Measurements from ENCODE around the gene CEP78. TPM values are rescaled to one million over a fixed set of nuclear protein-coding genes. Genes with fewer than 3 reads are reported as not detected.
"Not testable (repeated sequence)": the region's sequence is repeated elsewhere in the genome, so short reads cannot be mapped to it uniquely, and the experiment has no call there.

CEP78 gene
- total RNA-seq, 1 experiment from 2014 or later, result 28.0 TPM

GRCh38 chr9:78235256-78235761 lies 566 bp upstream of the CEP78 start:
- peak; percentile 13 for DNase-seq (ENCODE audit: low read depth)

DNA sequence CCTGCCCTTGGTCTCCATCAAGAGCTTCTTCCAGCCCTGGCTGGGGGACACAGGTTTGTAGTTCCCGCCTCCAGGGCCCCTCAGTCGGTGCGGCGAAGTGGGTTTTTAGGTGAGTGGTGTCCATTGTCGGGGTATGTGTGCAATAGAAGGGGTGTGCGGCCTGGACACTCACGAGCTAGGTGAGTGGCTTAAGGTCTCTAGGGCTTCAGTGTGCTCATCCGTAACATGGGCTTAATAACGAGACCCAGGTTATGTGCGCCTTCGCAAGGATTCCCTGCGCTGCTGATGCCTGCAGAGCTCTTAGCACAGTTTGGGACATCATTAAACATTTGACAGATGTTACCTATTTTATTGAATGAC lies 656 bp downstream of the CEP78 start:
- DNase-seq (ENCODE audit: low read depth), result no peak

DNA sequence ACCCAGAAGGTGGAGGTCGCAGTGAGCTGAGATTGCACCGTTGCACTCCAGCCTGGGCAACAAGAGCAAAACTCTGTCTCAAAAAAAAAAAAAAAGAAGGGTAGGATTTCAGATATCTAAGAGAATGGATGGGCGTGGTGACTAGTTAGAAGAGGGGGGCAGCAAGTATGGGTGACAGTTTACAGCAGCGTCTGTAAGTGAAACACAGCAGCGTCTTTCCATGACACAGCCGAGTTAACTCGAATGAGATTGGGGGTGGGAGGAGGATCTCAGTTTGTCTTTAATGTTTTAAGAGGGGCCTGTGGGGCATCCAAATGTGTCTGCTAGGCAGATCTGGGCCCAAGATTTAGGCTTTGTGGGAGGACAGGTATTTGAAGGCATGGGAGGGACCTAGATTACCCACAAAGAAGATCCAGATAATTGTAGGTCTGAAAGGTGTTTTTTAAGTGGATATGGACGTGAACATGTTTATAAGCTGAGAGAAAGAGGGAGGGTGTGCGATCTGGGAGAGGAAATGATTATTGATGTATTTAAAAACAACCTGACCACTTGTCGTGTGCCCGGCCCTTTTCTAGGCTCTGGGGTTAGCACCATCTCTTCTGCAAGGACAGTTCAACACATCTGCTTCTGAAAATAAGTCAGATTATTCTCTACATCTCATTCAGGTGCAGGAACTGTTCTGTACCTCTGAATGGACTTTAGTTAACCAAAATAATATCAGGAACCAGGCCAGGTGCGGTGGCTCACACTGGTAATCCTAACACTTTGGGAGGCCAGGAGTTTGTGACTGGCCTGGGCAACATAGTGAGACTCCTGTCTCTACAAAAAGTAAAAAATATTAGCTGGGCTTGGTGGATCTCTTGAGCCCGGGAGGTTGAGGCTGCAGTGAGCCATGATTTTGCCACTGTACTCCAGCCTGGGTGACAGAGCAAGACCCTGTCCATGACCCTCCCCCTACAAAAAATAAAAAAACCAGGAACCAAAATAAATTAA lies 2.5 kb downstream of the CEP78 start:
- no peak for DNase-seq (ENCODE audit: low read depth)

GRCh38 chr9:78239506-78239905 lies 3.6 kb downstream of the CEP78 start:
- no peak for DNase-seq (ENCODE audit: low read depth)

DNA sequence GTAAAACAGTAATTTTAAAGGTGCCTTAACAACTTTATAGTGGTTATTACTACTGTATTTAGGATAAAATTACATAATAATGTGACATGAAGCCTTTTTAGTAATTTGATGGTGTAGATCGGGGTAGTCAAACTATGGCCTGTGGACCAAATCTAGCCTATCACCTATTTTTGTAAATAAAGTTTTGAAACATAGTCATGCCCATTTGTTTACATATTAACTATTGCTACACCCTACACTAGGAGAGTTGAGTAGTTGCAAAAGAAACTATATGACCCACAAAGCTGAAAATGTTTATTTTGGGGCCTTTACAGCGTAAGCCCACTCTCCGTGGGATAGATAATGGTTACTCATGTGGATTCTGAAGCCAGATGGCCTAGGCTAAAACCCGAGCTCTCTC lies 6.2 kb downstream of the CEP78 start:
- no peak for DNase-seq (ENCODE audit: low read depth)

GRCh38 chr9:78243130-78243529 lies 7.3 kb downstream of the CEP78 start:
- DNase-seq (ENCODE audit: low read depth), result no peak

DNA sequence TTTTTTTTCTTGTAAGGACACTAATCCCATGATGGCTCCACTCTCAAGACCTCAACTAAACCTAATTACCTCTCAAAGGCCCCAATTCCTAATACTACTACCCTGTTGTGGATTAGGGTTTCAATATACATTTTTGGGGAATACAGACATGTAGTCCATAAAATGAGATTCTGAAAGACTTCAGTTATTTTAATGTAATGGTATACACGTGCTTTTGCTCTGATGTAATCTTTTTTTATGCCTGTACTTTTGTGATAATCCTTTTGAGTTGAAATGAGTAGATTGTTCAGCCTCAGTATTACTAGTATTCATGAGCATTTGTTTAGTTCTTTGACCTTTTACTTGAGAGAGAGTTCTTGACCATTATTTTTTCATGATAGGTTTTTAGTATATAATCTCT lies 9.5 kb downstream of the CEP78 start:
- no peak for DNase-seq (ENCODE audit: low read depth)

DNA sequence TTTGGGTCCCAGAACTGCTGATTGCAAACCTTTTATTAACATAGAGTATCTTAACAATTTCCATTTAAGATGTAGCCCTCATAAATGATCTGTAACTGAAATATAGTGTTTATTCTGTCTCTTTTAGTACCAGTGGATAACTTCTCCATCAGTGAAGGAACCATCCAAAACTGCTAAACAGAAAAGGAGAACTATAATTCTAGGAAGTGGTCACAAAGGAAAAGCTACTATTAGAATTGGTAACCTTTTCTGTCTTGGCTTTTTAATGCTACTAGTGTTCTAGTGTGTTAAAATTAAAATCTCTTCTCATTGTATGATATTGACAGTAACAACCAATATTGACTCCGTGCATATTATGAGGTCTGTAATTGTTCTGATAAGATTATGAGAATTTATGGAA lies 12.8 kb downstream of the CEP78 start:
- no peak for DNase-seq (ENCODE audit: low read depth)

GRCh38 chr9:78249542-78249941 lies 13.7 kb downstream of the CEP78 start:
- DNase-seq (ENCODE audit: low read depth), result no peak

- DNase-seq (ENCODE audit: low read depth), result no peak
Observed at GRCh38 chr9:78252616-78253015, 16.7 kb downstream of the CEP78 start.

DNA sequence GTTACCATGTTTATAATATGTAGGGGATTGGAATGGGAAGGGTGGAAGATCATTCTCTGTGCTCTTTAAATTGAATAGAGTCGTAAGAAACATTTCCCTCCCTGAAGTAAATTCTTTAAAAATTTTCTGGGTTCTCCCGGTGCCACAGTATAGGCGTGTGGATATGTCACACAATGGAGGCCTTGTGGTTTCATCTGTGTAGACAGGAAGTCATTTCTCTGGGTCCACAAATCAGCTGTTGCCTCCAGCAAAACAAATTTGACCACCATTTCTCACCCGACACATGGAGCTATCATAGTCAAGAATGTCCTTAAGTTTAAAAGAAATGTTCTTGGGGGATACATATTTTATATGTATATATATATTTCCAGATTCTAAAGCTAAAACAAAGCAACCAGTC lies 17.4 kb downstream of the CEP78 start:
- peak; percentile 14 for DNase-seq (ENCODE audit: low read depth)

GRCh38 chr9:78261403-78262001 lies 25.6 kb downstream of the CEP78 start:
- DNase-seq (ENCODE audit: low read depth), result peak; percentile 24

DNA sequence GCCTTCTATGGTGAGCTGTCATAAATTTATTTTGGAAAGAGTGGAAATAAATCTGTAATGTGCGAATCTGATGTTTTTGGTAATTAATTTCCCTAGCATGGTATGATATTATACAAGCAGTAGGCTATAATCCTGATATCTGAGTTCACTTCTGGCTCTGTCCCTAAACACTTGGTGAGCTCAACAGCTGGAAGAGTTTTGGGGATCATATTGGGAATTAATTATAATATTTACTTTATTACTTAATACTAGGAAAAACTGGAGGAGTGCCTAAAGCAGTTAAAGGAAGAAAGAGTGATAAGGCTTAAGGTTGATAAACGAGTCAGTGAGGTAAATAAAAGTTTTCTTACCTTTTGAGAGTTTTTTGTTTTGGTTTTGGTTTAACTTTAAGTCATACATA lies 26.8 kb downstream of the CEP78 start:
- no peak for DNase-seq (ENCODE audit: low read depth)

GRCh38 chr9:78267889-78268288 lies 32.0 kb downstream of the CEP78 start:
- DNase-seq (ENCODE audit: low read depth), result no peak

- DNase-seq (ENCODE audit: low read depth), result no peak
Observed at GRCh38 chr9:78269784-78270183, 33.9 kb downstream of the CEP78 start.

DNA sequence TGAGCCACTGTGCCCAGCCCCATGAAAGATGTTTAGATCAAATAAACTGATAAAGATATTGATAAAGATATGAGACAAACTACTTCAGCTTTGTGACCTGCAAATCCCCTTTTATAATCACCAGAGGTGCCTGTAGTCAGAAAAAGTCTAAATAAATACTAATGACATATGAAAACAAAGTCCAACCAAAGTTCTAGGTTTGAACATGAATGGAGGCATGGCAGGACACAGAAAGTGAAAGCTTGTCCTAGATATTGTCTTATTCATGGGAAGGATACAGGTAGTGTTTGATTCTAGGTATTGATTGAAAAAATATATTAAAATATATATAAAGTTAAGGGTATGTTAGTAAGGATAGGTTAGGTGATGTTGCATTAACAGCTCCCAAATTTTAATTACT lies 36.4 kb downstream of the CEP78 start:
- no peak for DNase-seq (ENCODE audit: low read depth)

- DNase-seq (ENCODE audit: low read depth), result no peak
Observed at GRCh38 chr9:78273761-78274160, 37.9 kb downstream of the CEP78 start.

DNA sequence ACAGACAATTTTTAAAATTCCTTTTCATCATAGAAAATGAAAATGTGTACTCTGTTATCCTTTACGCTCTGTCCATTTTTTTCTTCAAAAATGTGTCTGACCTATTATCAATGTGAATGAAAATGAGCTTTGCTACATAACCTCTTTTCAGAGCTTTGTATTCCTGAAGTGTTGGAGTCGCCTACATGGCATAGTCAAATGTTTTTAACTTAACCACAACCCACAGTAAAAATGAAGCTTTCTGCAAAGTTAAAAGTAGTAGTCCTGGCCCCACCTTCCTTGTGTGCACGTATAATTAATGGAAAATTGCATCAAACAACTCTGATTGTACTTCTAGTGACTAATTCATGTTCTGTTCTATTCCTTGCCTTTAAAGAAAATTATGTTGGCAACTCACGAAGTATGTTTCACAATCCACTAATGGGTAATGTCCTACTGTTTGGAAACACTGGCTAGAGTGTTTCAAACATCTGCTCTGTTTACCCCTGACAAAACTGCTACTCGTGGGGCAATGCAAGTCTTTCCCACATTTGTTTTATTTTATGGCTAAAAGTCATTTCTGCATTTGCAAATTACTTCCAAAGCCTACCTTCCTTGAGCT lies 42.4 kb downstream of the CEP78 start:
- peak; percentile 3 for DNase-seq (ENCODE audit: low read depth)

GRCh38 chr9:78278801-78279200 lies 42.9 kb downstream of the CEP78 start:
- no peak for DNase-seq (ENCODE audit: low read depth)

DNA sequence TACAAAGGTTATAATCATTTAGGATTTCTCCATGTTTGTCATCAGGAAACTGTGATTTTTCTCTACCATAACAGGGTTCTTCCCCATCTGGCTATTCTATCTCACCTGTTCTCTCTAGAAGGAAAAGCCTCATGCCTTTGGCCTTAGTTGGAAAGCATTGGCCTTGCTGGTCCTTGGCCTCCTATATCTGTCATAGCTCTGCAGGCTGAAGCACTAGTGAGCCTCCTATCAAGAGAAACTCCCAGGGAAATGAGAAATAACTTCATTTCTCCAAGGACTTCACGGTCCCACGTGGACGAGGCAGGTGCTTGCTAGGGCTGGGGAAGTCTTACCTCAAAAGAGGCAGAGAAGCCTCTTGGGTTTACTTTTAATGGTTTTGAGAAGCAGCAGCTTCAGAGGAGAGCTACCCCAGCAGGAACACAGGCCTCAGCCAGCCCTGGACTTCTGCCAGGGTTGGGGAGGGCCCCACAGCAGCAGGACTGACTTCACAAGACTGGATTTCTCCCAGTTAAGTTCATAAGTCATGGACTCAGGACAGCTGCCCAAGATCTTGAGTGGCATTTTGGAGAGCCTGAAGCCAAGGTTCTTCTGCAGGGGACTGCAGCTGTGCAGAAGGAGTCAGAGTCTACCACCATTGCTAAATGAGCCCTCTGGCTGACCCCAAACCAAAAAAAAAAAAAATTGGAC lies 45.2 kb downstream of the CEP78 start:
- DNase-seq (ENCODE audit: low read depth), result peak; percentile 6

GRCh38 chr9:78284181-78284580 lies 48.3 kb downstream of the CEP78 start:
- DNase-seq (ENCODE audit: low read depth), result not testable (repeated sequence)

DNA sequence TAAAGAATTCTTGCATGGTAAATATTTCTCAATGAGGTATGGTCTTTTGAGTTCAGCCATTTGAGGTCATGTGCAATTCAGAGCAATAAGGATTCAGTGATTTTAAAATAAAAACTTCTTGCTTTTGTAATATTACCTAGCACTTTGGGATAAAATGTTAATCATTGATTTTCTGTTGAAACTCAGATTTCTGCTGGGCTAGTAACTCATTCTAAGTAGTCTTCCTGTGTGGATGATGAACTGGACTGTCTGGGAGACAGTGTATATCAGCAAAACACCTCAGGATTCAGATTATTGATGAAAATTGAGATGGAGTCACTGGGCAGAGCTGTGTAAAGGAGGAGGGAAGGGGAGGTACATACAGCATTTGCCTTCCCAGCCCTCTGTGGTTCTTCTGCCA lies 50.2 kb downstream of the CEP78 start:
- DNase-seq (ENCODE audit: low read depth), result no peak
